Loucy (cell line): ENCODE data around the gene MMRN2.

Source experiments
- H2AFZ ChIP-seq: fragments of 200-600 bp; sonication (generic); 2 replicates; pipeline ENCODE4 v1.6.0; 2016; ENCODE audit warnings: antibody characterized with exemption, mild to moderate bottlenecking, low read length, moderate library complexity
- H3F3A ChIP-seq: fragments of 200-600 bp; 2 replicates; pipeline ENCODE4 v1.6.0; 2016; ENCODE audit warnings: antibody characterized with exemption, low read depth, mild to moderate bottlenecking
- H3K27me3 ChIP-seq: fragments of 200-600 bp; sonication (generic); 2 replicates; pipeline ENCODE4 v1.6.1; 2014; ENCODE audit warnings: low read length, mild to moderate bottlenecking; ENCODE audit not compliant: insufficient read depth, poor library complexity, severe bottlenecking
- H3K36me3 ChIP-seq: fragments of 200-600 bp; sonication (generic); 2 replicates; pipeline ENCODE4 v1.6.1; 2016; ENCODE audit warnings: low read length; ENCODE audit not compliant: insufficient read depth
- H3K4me1 ChIP-seq: fragments of 200-600 bp; sonication (generic); 2 replicates; pipeline ENCODE4 v1.5.1; 2014; ENCODE audit warnings: low read length, mild to moderate bottlenecking; ENCODE audit not compliant: insufficient read depth, poor library complexity, severe bottlenecking
- H3K4me2 ChIP-seq: fragments of 200-600 bp; sonication (generic); 2 replicates; pipeline ENCODE4 v1.6.0; 2014; ENCODE audit warnings: antibody characterized with exemption, low read length, low read depth, mild to moderate bottlenecking; ENCODE audit not compliant: poor library complexity, severe bottlenecking
- H3K4me3 ChIP-seq: fragments of 200-600 bp; sonication (generic); 2 replicates; pipeline ENCODE4 v1.5.1; 2014; ENCODE audit warnings: low read length, mild to moderate bottlenecking, mixed read lengths; ENCODE audit not compliant: poor library complexity, severe bottlenecking
- H3K79me2 ChIP-seq: fragments of 200-600 bp; sonication (generic); 2 replicates; pipeline ENCODE4 v1.6.1; 2014; ENCODE audit warnings: low read length; ENCODE audit not compliant: insufficient read depth
- H3K9ac ChIP-seq: fragments of 200-600 bp; sonication (generic); 2 replicates; pipeline ENCODE4 v1.6.0; 2014; ENCODE audit warnings: mild to moderate bottlenecking, low read depth, low read length, moderate library complexity; ENCODE audit not compliant: poor library complexity, severe bottlenecking
- H3K9me2 ChIP-seq: fragments of 200-600 bp; sonication (generic); replicated peaks from 2 replicates; pipeline ENCODE4 v1.6.1; 2016; ENCODE audit warnings: low read depth, low read length, mixed read lengths
- H3K9me3 ChIP-seq: fragments of 200-600 bp; sonication (generic); 2 replicates; pipeline ENCODE4 v1.6.1; 2014; ENCODE audit warnings: mild to moderate bottlenecking, antibody characterized with exemption, low read length, low read depth; ENCODE audit not compliant: insufficient read depth
- H4K20me1 ChIP-seq: fragments of 200-600 bp; sonication (generic); 2 replicates; pipeline ENCODE4 v1.6.0; 2014; ENCODE audit warnings: antibody characterized with exemption, low read length, mild to moderate bottlenecking; ENCODE audit not compliant: insufficient read depth, poor library complexity, severe bottlenecking
- CTCF ChIP-seq: fragments of 200-600 bp; sonication (generic); conservative IDR thresholded peaks from 2 replicates; pipeline ENCODE4 v1.5.1; 2014; ENCODE audit warnings: mild to moderate bottlenecking, antibody characterized with exemption, low read length
- EZH2phosphoT487 ChIP-seq: fragments of 200-600 bp; IDR thresholded peaks from 2 replicates; pipeline ENCODE4 v1.6.1; 2018; ENCODE audit warnings: antibody characterized with exemption, mild to moderate bottlenecking, moderate library complexity, borderline replicate concordance

Gene MMRN2

GRCh38 chr10:86918022-86918471 lies 39.4 kb downstream of the MMRN2 start:
- H2AFZ ChIP-seq: no peak overlapping the region
- H3K9me3 ChIP-seq: no peaks in the 10 kb centered on the region
- H3F3A ChIP-seq: no peaks in the 10 kb centered on the region
- H3K27me3 ChIP-seq: no peaks in the 10 kb centered on the region
- TF ChIP-seq CTCF: no peak
- TF ChIP-seq EZH2phosphoT487: no peak
- H3K4me1 ChIP-seq: no peaks in the 10 kb centered on the region
- H3K4me3 ChIP-seq: no peak overlapping the region
- H3K9ac ChIP-seq: no peak overlapping the region
- no peaks in the 10 kb centered on the region for H3K9me2 ChIP-seq
- no peaks in the 10 kb centered on the region for H4K20me1 ChIP-seq
- no peak overlapping the region for H3K4me2 ChIP-seq
- no peaks in the 10 kb centered on the region for H3K79me2 ChIP-seq
- H3K36me3 ChIP-seq: no peaks in the 10 kb centered on the region

- Histone ChIP-seq H4K20me1 (no peaks in the 10 kb centered on the region), H3K79me2 (no peaks in the 10 kb centered on the region), H3K4me1 (no peaks in the 10 kb centered on the region), H2AFZ (no peak overlapping the region), H3F3A (no peaks in the 10 kb centered on the region), H3K27me3 (peaks cover 5% of the 10 kb centered on the region), H3K4me2 (no peak overlapping the region), H3K9me3 (no peaks in the 10 kb centered on the region), H3K9me2 (no peaks in the 10 kb centered on the region), H3K36me3 (no peaks in the 10 kb centered on the region), H3K9ac (no peak overlapping the region), H3K4me3 (no peak overlapping the region)
- TF ChIP-seq CTCF (no peak), EZH2phosphoT487 (no peak)
These were observed 42.7 kb downstream of the MMRN2 start for GRCh38 chr10:86914734-86915133.

GRCh38 chr10:86905429-86905828 lies 52.0 kb downstream of the MMRN2 start:
- no peak overlapping the region for H3K4me3 ChIP-seq
- no peaks in the 10 kb centered on the region for H3K9me3 ChIP-seq
- H3K36me3 ChIP-seq: no peaks in the 10 kb centered on the region
- H3K27me3 ChIP-seq: no peaks in the 10 kb centered on the region
- no peak overlapping the region for H2AFZ ChIP-seq
- no peaks in the 10 kb centered on the region for H3K9me2 ChIP-seq
- H4K20me1 ChIP-seq: no peaks in the 10 kb centered on the region
- H3K4me2 ChIP-seq: no peak overlapping the region
- no peaks in the 10 kb centered on the region for H3K4me1 ChIP-seq
- no peak overlapping the region for H3K9ac ChIP-seq
- H3K79me2 ChIP-seq: no peaks in the 10 kb centered on the region
- TF ChIP-seq EZH2phosphoT487 (no peak), CTCF (no peak)
- no peaks in the 10 kb centered on the region for H3F3A ChIP-seq
